Heart right ventricle (tissue), 16 donors: ENCODE measurements around the gene ATL2. TPM values are rescaled to one million over a fixed set of nuclear protein-coding genes. Genes with fewer than 3 reads are reported as not detected.
"Not testable (repeated sequence)": the region's sequence is repeated elsewhere in the genome, so short reads cannot be mapped to it uniquely, and the experiment has no call there.

ENCODE experiments used
- ATAC-seq, 8 donors: fragments of 200-7000 bp; cut with Tn5 transposase; one replicate each; pipeline ENCODE4 v1.9.1; 2020; ENCODE audit warnings: mild to moderate bottlenecking in 8 of 8, moderate library complexity in 8 of 8, moderate number of reproducible peaks in 1 of 8
- DNase-seq, 2 donors: peaks; one replicate each; pipeline ENCODE4 v3.0.0-alpha.2; 2020
- H3K27ac ChIP-seq, 10 donors: fragments of 200-600 bp; sonication (generic) in 2 of 10; one replicate each; pipeline versions ENCODE4 v1.5.0 to v1.8.0; 2020 to 2022; ENCODE audit warnings: mild to moderate bottlenecking in 3 of 10
- H3K27me3 ChIP-seq, 7 donors: fragments of 200-600 bp; one replicate each; pipeline ENCODE4 v1.8.0; 2021 to 2022; ENCODE audit warnings: mild to moderate bottlenecking in 2 of 7
- H3K36me3 ChIP-seq, 9 donors: fragments of 200-600 bp; sonication (generic) in 1 of 9; one replicate each; pipeline versions ENCODE4 v1.5.0 to v1.8.0; 2020 to 2022; ENCODE audit warnings: mild to moderate bottlenecking in 2 of 9
- H3K4me1 ChIP-seq, 9 donors: fragments of 200-600 bp; sonication (generic) in 1 of 9; one replicate each; pipeline versions ENCODE4 v1.5.0 to v1.8.0; 2020 to 2022; ENCODE audit warnings: mild to moderate bottlenecking in 4 of 9
- H3K4me3 ChIP-seq, 10 donors: fragments of 200-600 bp; sonication (generic) in 2 of 10; one replicate each; pipeline versions ENCODE4 v1.5.0 to v1.8.0; 2020 to 2022; ENCODE audit warnings: mild to moderate bottlenecking in 7 of 10, moderate library complexity in 2 of 10
- H3K9me3 ChIP-seq, 11 donors: fragments of 200-600 bp in 10 of 11; sonication (generic) in 2 of 11; one replicate each; pipeline versions ENCODE4 v1.5.0 to v1.8.0; 2013 to 2022; ENCODE audit warnings: mild to moderate bottlenecking in 2 of 11, control low read depth in 1 of 11, moderate library complexity in 1 of 11
- WGBS, 2 donors: extraction: QIAGEN DNeasy Blood & Tissue Kit; methylation state at CpG; one replicate each; pipeline ENCODE4 v1.1.7; 2013; ENCODE audit warnings: inconsistent platforms in 1 of 2; 5-methylcytosine and 5-hydroxymethylcytosine counted together
- intact Hi-C, 10 donors: fragments of 100-400 bp; cut with DNase I; formaldehyde crosslinking; loops; one replicate each; pipeline versions ENCODE4 v1.11.1 to v1.14.2; 2022
- polyA plus RNA-seq, 2 donors: library from polyadenylated mRNA; stranded (reverse); fragments of 200-250 nt; gene quantifications; one replicate each; pipeline ENCODE4 v1.2.3, GENCODE V29; 2013
- total RNA-seq, 10 donors: library from RNA; stranded (reverse); fragmentation: NEBNext Ultra II Directional in 3 of 10; extraction: Animal tissue kit (Norgen Biotek cat#: 25700) in 3 of 10; gene quantifications; one replicate each; pipeline versions ENCODE4 v1.2.1 to v1.2.4, GENCODE V29; 2021 to 2023
- TF ChIP-seq, protein P1 (sequence below), 9 donors: fragments of 200-600 bp; sonication (generic) in 2 of 9; IDR thresholded peaks; one replicate each; pipeline versions ENCODE4 v1.5.0 to v1.8.0; 2021 to 2022; ENCODE audit warnings: antibody characterized with exemption in 9 of 9, mild to moderate bottlenecking in 5 of 9, moderate library complexity in 1 of 9
- donor health status: Arrhythmogenic right ventricular cardiomyopathy.
- donor health status: ischemic (EF 13 %, LVEDD 7.1; RV severe dilation, severe dysfunction).
- donor health status: healthy with polysubstance abuse.
- donor health status: DM: no; HTN: yes; CAD: no.
- donor health status: DM: no; HTN: no; CAD: no.
- donor health status: ischemic (EF 25% LVEDD 6.9; RV normal size, moderate dysfunction).
- donor health status: ischemic (EF 25% LVEDD 5.7; RV mildly dilated, moderate dysfunction).
- donor health status: healthy.
- donor health status: DM: yes; HTN: yes; CAD: no.
- donor health status: Ischemic cardiomyopathy.
- donor health status: ischemic (EF 35%, LVEDD 5.7; RV mildly dilated, moderate dysfunction).
- donor health status: nonischemic (EF 11% LVEDD 7.7; RV severe dilation, severe dysfunction).
- donor health status: DM: yes; HTN: yes; CAD: no.
- donor health status: PGD.
- donor health status: ischemic (EF 29% LVEDD 5.4; RV normal size, mild dysfunction).
- donor health status: nonischemic (EF 23%, LVEDD 6.1; RV moderate dilation, normal function).

The ATL2 gene
- total and polyA plus RNA-seq, 12 donors: 14.1 to 46.2 (median 30.2) TPM

DNA sequence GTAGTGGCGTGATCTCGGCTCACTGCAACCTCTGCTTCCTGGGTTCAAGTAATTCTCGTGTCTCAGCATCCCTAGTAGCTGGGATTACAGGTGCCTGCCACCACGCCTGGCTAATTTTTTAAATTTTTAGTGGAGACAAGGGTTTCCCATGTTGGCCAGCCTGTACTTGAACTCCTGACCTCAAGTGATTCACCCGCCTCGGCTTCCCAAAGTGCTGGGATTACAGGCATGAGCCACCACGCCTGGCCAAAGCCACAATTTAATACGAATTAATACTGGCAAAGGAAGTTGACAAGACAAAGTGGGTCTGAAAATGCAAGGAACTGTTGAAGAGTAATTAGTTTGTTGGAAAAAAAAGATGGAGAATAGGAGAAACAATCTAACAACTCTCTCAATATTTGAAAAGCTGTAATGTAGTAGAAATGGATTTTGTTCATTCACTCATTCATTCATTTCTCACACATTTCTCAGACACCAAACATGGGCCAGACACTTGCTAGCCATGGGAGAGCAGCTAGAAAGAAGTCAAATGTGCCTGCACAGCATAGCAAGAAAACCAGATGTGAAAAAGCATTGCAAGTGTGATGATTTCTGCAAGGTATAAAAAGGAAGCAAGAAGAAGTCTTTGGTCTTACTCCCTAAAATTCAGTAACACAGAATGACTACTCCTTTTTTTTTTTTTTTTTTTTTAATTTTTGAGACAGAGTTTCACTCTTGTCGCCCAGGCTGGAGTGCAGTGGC lies 39.4 kb upstream of the ATL2 start:
- intact Hi-C loops: no loop called here
- H3K4me1 ChIP-seq: no peaks in the 10 kb centered on the region
- DNase-seq (no peak), ATAC-seq (no peak)
- no peaks in the 10 kb centered on the region for H3K36me3 ChIP-seq
- H3K4me3 ChIP-seq: no peak overlapping the region
- H3K27me3 ChIP-seq: no peaks in the 10 kb centered on the region
- 89 to 90% methylated on average over 9 of the region's 9 CpGs for WGBS, 2 donors
- TF ChIP-seq, protein P1, sequence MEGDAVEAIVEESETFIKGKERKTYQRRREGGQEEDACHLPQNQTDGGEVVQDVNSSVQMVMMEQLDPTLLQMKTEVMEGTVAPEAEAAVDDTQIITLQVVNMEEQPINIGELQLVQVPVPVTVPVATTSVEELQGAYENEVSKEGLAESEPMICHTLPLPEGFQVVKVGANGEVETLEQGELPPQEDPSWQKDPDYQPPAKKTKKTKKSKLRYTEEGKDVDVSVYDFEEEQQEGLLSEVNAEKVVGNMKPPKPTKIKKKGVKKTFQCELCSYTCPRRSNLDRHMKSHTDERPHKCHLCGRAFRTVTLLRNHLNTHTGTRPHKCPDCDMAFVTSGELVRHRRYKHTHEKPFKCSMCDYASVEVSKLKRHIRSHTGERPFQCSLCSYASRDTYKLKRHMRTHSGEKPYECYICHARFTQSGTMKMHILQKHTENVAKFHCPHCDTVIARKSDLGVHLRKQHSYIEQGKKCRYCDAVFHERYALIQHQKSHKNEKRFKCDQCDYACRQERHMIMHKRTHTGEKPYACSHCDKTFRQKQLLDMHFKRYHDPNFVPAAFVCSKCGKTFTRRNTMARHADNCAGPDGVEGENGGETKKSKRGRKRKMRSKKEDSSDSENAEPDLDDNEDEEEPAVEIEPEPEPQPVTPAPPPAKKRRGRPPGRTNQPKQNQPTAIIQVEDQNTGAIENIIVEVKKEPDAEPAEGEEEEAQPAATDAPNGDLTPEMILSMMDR (IDR thresholded peaks at IDR 0.05): no peak
- no peak overlapping the region for H3K27ac ChIP-seq
- H3K9me3 ChIP-seq: peaks cover 0 to 23% (median 12%) of the 10 kb centered on the region in 11 donors

DNA sequence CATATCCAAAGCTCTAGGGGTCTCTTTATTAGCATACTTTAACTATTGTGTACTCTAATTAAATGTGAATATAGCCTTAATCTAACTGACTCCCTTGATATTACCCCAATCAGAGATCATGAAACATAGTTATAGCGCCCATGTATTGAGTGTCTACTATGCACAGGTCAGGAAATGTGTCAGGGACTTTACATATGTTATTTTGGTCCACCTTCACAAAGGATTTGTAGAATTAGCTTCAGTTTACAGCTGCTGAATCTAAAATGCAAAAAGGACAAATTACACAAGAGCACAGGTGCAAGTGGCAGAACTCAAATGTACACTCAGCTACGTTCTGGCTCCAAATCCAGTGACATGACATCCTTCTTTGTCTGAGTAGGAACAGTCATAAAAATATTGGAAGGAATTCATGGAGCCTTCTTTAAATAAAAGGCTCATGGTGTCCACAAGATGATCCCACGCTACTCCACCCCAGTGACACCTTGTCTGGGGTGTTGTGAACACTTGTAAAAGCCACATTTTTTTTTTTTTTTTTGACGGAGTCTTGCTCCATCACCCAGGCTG lies 38.7 kb upstream of the ATL2 start:
- Histone ChIP-seq H3K4me3 (no peak overlapping the region), H3K36me3 (no peaks in the 10 kb centered on the region), H3K27me3 (no peaks in the 10 kb centered on the region), H3K9me3 (peaks cover 0 to 23% (median 12%) of the 10 kb centered on the region in 11 donors), H3K27ac (no peak overlapping the region), H3K4me1 (no peaks in the 10 kb centered on the region)
- 94 to 95% methylated on average over 4 of the region's 4 CpGs for WGBS, 2 donors
- TF ChIP-seq, protein P1 (IDR thresholded peaks at IDR 0.05): no peak
- DNase-seq (no peak), ATAC-seq (no peak)
- intact Hi-C loops: no loop called here

DNA sequence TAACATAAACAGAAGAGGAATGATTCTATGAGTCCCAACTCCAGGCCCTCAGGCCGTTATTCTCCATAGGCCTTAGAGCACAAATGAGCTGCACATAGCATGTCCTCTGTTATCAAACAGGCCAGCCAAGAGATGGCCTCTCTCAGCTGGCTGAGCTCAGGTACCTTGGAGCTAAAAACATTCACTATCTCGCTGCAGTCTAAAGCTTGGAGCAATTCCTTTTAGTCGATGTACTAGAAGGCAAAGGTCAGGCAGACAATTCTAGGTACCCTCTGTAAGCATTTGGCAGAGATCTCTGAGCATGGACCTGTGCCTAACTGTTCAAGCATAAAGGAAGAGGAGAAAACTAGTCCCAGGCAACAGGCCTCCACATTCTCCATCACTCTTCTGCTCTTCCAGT lies 38.0 kb upstream of the ATL2 start:
- Histone ChIP-seq H3K4me3 (no peak overlapping the region), H3K9me3 (peaks cover 0 to 23% (median 12%) of the 10 kb centered on the region in 11 donors), H3K27me3 (no peaks in the 10 kb centered on the region), H3K27ac (no peak overlapping the region), H3K36me3 (no peaks in the 10 kb centered on the region), H3K4me1 (peaks cover 0 to 4% (median 0%) of the 10 kb centered on the region in 9 donors)
- intact Hi-C loops: no loop called here
- ATAC-seq: no peak
- DNase-seq: no peak
- WGBS, 2 donors: 57 to 78% methylated on average over 3 of the region's 3 CpGs
- TF ChIP-seq, protein P1 (IDR thresholded peaks at IDR 0.05): no peak

DNA sequence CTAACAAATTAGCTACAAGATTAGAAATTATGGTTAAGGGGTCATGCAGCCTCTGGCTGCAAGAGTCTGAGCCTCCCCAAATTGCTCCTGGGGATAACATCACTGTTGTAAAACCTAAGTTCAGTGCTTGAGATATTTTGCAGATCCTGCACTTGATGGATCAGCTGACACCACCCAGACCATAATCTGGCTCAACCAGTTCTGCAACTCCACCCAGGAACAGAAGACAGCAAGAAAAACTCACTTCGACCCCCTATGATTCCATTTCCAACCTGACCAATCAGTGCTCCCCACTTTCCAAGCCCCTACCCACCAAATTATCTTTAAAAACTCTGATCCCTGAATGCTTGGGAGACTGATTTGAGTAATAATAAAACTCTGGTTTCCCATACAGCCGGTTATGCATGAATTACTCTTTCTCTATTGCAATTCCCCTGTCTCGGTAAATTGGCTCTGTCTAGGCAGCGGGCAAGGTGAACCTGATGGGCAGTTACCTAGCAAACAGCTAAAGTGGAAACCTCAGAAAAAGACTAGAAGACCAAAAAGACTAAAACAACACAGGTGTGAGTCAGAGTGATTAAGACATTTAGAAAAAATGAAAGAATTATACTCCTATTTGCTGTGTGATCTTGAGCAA lies 35.3 kb upstream of the ATL2 start:
- intact Hi-C loops, H3K27me3 ChIP-seq, H3K27ac ChIP-seq, H3K36me3 ChIP-seq, DNase-seq, H3K4me3 ChIP-seq, ATAC-seq: not testable (repeated sequence)
- Histone ChIP-seq H3K4me1 (peaks cover 0 to 30% (median 6%) of the 10 kb centered on the region in 9 donors), H3K9me3 (peaks cover 0 to 23% (median 12%) of the 10 kb centered on the region in 11 donors)
- WGBS, 2 donors: 97 to 98% methylated on average over 4 of the region's 4 CpGs
